K562 (cell line): ENCODE data around the gene EMILIN1. TPM values are rescaled to one million over a fixed set of nuclear protein-coding genes. Genes with fewer than 3 reads are reported as not detected.
A peak's percentile ranks its signal among the peaks of the same experiment; 100 is the strongest.

ENCODE experiments used
- ATAC-seq: fragments of 200-7000 bp; cut with Tn5 transposase; 3 replicates; pipeline ENCODE4 v1.9.1; 2020; ENCODE audit warnings: moderate library complexity
- BruUV-seq: library from RNA; stranded (reverse); fragments of 400-500 nt; replicated peaks from 2 replicates; lab custom pipeline; 2021; lab: Mats Ljungman, UMichigan
- CTCF ChIA-PET: fragments of 300-600 bp; formaldehyde crosslinking; extraction: SDS; loops from one replicate; lab custom pipeline; 2021; ENCODE audit warnings: low intra/inter-chr PET ratio; lab: Yijun Ruan, JAX
- POLR2A ChIA-PET: fragments of 300-600, 350-650 bp; sonication (Branson Sonifier 250); formaldehyde crosslinking; extraction: SDS; loops from one replicate; lab custom pipeline; 2021; ENCODE audit warnings: antibody characterized with exemption, inconsistent platforms; lab: Yijun Ruan, JAX
- DNase-seq, 4 experiments: peaks; one replicate each; pipeline versions ENCODE4 v3.0.0 to v3.0.0-alpha.2; 2011 to 2018; ENCODE audit warnings: low spot score in 3 of 4, mixed read lengths in 3 of 4; ENCODE audit errors: extremely low read depth in 1 of 4
- FAIRE-seq: peaks from 2 replicates; lab custom pipeline; 2011; peaks lifted over from hg19 to GRCh38; lab: Jason Lieb, UNC
- H2AFZ ChIP-seq: 2 replicates; pipeline ENCODE4 v1.6.0; 2011; ENCODE audit warnings: low read depth, low read length, control low read depth, inconsistent platforms
- H3K27ac ChIP-seq: fragments of 200-600 bp; 3 replicates; pipeline ENCODE4 v1.8.0; 2011; ENCODE audit warnings: low read depth, mild to moderate bottlenecking, control low read depth, inconsistent platforms, low read length, moderate library complexity, mixed read lengths; ENCODE audit errors: extremely low read depth
- H3K27me3 ChIP-seq, 2 experiments: fragments of 300-600 bp in 1 of 2; 2 replicates in 1 of 2; 3 replicates in 1 of 2; pipeline versions ENCODE4 v1.6.0 to v1.8.0; 2011; ENCODE audit warnings: inconsistent platforms in 2 of 2, low read length in 2 of 2, mild to moderate bottlenecking in 1 of 2, mixed read lengths in 1 of 2, moderate library complexity in 1 of 2; ENCODE audit not compliant: control insufficient read depth in 2 of 2, insufficient read depth in 2 of 2
- H3K36me3 ChIP-seq: fragments of 300-600 bp; 3 replicates; pipeline ENCODE4 v1.8.0; 2011; ENCODE audit warnings: mild to moderate bottlenecking, low read length, inconsistent platforms; ENCODE audit not compliant: control insufficient read depth, insufficient read depth
- H3K4me1 ChIP-seq, 2 experiments: fragments of 200-600 bp in 1 of 2; replicated peaks in 1 of 2; 2 replicates in 1 of 2; 3 replicates in 1 of 2; pipeline versions ENCODE4 v1.5.1 to v1.8.0; 2011; ENCODE audit warnings: inconsistent platforms in 2 of 2, low read length in 2 of 2, mild to moderate bottlenecking in 1 of 2, mixed read lengths in 1 of 2, moderate library complexity in 1 of 2; ENCODE audit not compliant: control insufficient read depth in 2 of 2, insufficient read depth in 2 of 2
- H3K4me2 ChIP-seq: 2 replicates; pipeline ENCODE4 v1.6.1; 2011; ENCODE audit warnings: low read length, control low read depth, inconsistent platforms, mixed read lengths; ENCODE audit not compliant: insufficient read depth
- H3K4me3 ChIP-seq: fragments of 200-600 bp; sonication (generic), shearing (Covaris generic); 2 replicates; pipeline ENCODE4 v1.5.1; 2016; ENCODE audit warnings: control low read depth, inconsistent platforms
- H3K79me2 ChIP-seq: fragments of 200-600 bp; 3 replicates; pipeline ENCODE4 v1.8.0; 2011; ENCODE audit warnings: low read length, inconsistent platforms; ENCODE audit not compliant: control insufficient read depth, insufficient read depth
- H3K9ac ChIP-seq, 2 experiments: 2 replicates each; pipeline versions ENCODE4 v1.6.0 to v1.6.1; 2011; ENCODE audit warnings: low read depth in 2 of 2, low read length in 2 of 2, control low read depth in 1 of 2, inconsistent platforms in 1 of 2, mild to moderate bottlenecking in 1 of 2, mixed read lengths in 1 of 2; ENCODE audit not compliant: insufficient read depth in 1 of 2
- H3K9me1 ChIP-seq: one replicate; pipeline ENCODE4 v1.6.0; 2011; ENCODE audit warnings: inconsistent platforms, mild to moderate bottlenecking, low read length, moderate library complexity; ENCODE audit not compliant: control insufficient read depth, insufficient read depth
- H3K9me3 ChIP-seq: replicated peaks from 2 replicates; pipeline ENCODE4 v1.5.1; 2011; ENCODE audit warnings: low read depth, low read length, inconsistent platforms; ENCODE audit not compliant: control insufficient read depth, insufficient read depth
- H4K20me1 ChIP-seq: replicated peaks from 2 replicates; pipeline ENCODE4 v1.6.1; 2011; ENCODE audit warnings: low read length, inconsistent platforms, mixed read lengths; ENCODE audit not compliant: control insufficient read depth, insufficient read depth
- CREB3 ChIP-seq: fragments of 450-650 bp; conservative IDR thresholded peaks from 2 replicates; pipeline ENCODE4 v1.6.1; 2016; ENCODE audit warnings: missing genetic modification characterization, low read depth, mild to moderate bottlenecking, missing compliant biosample characterization, moderate library complexity
- HDAC2 ChIP-seq: fragments of 450-650 bp; IDR thresholded peaks from 2 replicates; pipeline ENCODE4 v1.6.1; 2016; ENCODE audit warnings: mild to moderate bottlenecking
- MCM7 ChIP-seq, 2 experiments: fragments of 450-650 bp; IDR thresholded peaks; 2 replicates each; pipeline ENCODE4 v1.6.1; 2016 to 2018
- MIER1 ChIP-seq: fragments of 450-650 bp; IDR thresholded peaks from 2 replicates; pipeline ENCODE4 v1.6.1; 2016; ENCODE audit warnings: antibody characterized with exemption, mild to moderate bottlenecking, low read depth
- PHF21A ChIP-seq: fragments of 450-650 bp; IDR thresholded peaks from 2 replicates; pipeline ENCODE4 v1.6.1; 2017; ENCODE audit warnings: low read depth, borderline replicate concordance
- SMARCA5 ChIP-seq: fragments of 450-650 bp; IDR thresholded peaks from 2 replicates; pipeline ENCODE4 v1.6.1; 2016
- TSC22D4 ChIP-seq: fragments of 450-650 bp; IDR thresholded peaks from 2 replicates; pipeline ENCODE4 v1.6.1; 2016; ENCODE audit warnings: missing genetic modification characterization, missing biosample characterization, control low read depth
- ZBTB9 ChIP-seq: fragments of 450-650 bp; formaldehyde crosslinking; IDR thresholded peaks from 2 replicates; pipeline ENCODE4 v1.4.0; 2020; ENCODE audit warnings: mild to moderate bottlenecking, moderate library complexity
- WGBS: fragments of 100-300 bp; shearing (Covaris generic); methylation state at CpG from one replicate; pipeline ENCODE4 v1.1.6; 2016; ENCODE audit warnings: low coverage, mixed read lengths; ENCODE audit not compliant: insufficient coverage; ENCODE audit errors: missing lambda C conversion rate; 5-methylcytosine and 5-hydroxymethylcytosine counted together
- in situ Hi-C: fragments of 300-500 bp; cut with MboI; formaldehyde crosslinking; loops from 4 replicates; pipeline ENCODE4 v1.15.0; 2018; ENCODE audit warnings: inconsistent platforms, mixed read lengths
- intact Hi-C: fragments of 100-400 bp; cut with micrococcal nuclease; formaldehyde crosslinking; loops from 2 replicates; pipeline ENCODE4 v1.14.2; 2022
- polyA plus RNA-seq, 8 experiments: library from polyadenylated mRNA; depleted of rRNA in 4 of 8; stranded (reverse) in 5 of 8; unstranded in 3 of 8; fragments of >200 nt; fragmentation: Nextera tagmentation in 2 of 8; fragmentation: Illumina TruSeq in 1 of 8; extraction: Ambion mirVana in 2 of 8; extraction: Trizol in 1 of 8; gene quantifications; 2 replicates each; pipeline versions ENCODE4 v1.2.1 to v1.2.3, GENCODE V29; 2011 to 2014; ENCODE audit warnings: inconsistent platforms in 1 of 8, missing spikeins in 1 of 8
- total RNA-seq, 7 experiments: library from RNA; depleted of rRNA in 6 of 7; stranded (reverse); fragments of >200 nt in 6 of 7; fragmentation: Illumina TruSeq in 2 of 7; extraction: Trizol in 2 of 7; gene quantifications; 2 replicates each; pipeline versions ENCODE4 v1.2.1 to v1.2.3, GENCODE V29; 2011 to 2021; ENCODE audit warnings: low replicate concordance in 1 of 7

The EMILIN1 gene
- total and polyA plus RNA-seq, 9 of the 15 experiments (the other 6 are each of a cell fraction or from before 2014, with no cell fraction given), result 0.04 to 2.7 (median 0.54) TPM; not detected in 2

GRCh38 chr2:27088634-27089033, 10.2 kb downstream of the EMILIN1 start (continued):
- TF ChIP-seq SMARCA5 (no peak), CREB3 (tag) (no peak), MCM7 (IDR thresholded peaks at IDR 0.05) (no peak), TSC22D4 (no peak), PHF21A (no peak)

- intact Hi-C loops, result no loop called here
- Histone ChIP-seq H3K9me1 (no peaks in the 10 kb centered on the region), H3K79me2 (peaks cover 13% of the 10 kb centered on the region; the same call in 2 of the 3 replicates), H2AFZ (peak overlapping the region; percentile 75; the same call in 1 of the 2 replicates), H4K20me1 (no peaks in the 10 kb centered on the region), H3K27me3 (no peaks in the 10 kb centered on the region), H3K4me1 (peaks cover 47 to 62% of the 10 kb centered on the region in 2 experiments), H3K36me3 (no peaks in the 10 kb centered on the region; the same call in 2 of the 3 replicates), H3K4me2 (peak overlapping the region; percentile 44; the same call in 1 of the 2 replicates), H3K9ac (peak overlapping the region; percentile 40 to 74; a peak in 3 of 4 replicates), H3K9me3 (no peaks in the 10 kb centered on the region)
- no peak for FAIRE-seq
- CTCF ChIA-PET, result no interaction called here
- no TSS peak for BruUV-seq
- ATAC-seq, result no peak
- TF ChIP-seq CREB3 (tag) (no peak), HDAC2 (no peak), MIER1 (no peak), ZBTB9 (CRISPR knock-in tag) (0 out of 2 replicates have a peak, but pooled peaks have one; percentile 63)
- TF ChIP-seq, all 486 proteins: peak for 1
- H3K4me3 ChIP-seq, result no peak overlapping the region
- no peak for DNase-seq
- in situ Hi-C loops, result loop anchor here (5.0 kb wide), 1 partner anchor 127 kb away; no protein-coding TSS in a partner anchor
- H3K27ac ChIP-seq, result no peak overlapping the region; the same call in 2 of the 3 replicates
- POLR2A ChIA-PET, result interaction anchor here (0.6 to 1.0 kb wide), 2 partner anchors 122 to 146 kb away, joined by 3 to 4 read pairs; no protein-coding TSS in a partner anchor
- 59% methylated on average over 13 of the region's 14 CpGs for WGBS
These were observed 10.9 kb downstream of the EMILIN1 start for GRCh38 chr2:27089111-27089954.
